H1 (cell line): ENCODE data around the gene CARD11. TPM values are rescaled to one million over a fixed set of nuclear protein-coding genes. Genes with fewer than 3 reads are reported as not detected.

Experiments
- SIRT6 ChIP-seq: IDR thresholded peaks from one replicate; pipeline ENCODE4 v1.7.1; 2012; ENCODE audit warnings: low read length, inconsistent platforms
- polyA plus RNA-seq, 7 experiments: library from polyadenylated mRNA; depleted of rRNA in 3 of 7; stranded (reverse) in 5 of 7; unstranded in 2 of 7; fragments of >200 nt in 5 of 7; fragments of 200-250 nt in 2 of 7; gene quantifications; 1 replicate in 5 of 7; 2 replicates in 1 of 7; 4 replicates in 1 of 7; pipeline versions ENCODE4 v1.2.1 to v1.2.3, GENCODE V29; 2011 to 2013; ENCODE audit warnings: missing spikeins in 2 of 7, mixed read lengths in 2 of 7
- total RNA-seq: library from RNA; stranded (reverse); fragmentation: NEBNext Ultra II Directional; extraction: Animal tissue kit (Norgen Biotek cat#: 25700); gene quantifications from 2 replicates; pipeline ENCODE4 v1.2.1, GENCODE V29; 2021

The CARD11 gene
- total and polyA plus RNA-seq, 2 of the 8 experiments (the other 6 are each of a cell fraction or from before 2014, with no cell fraction given): 12.6 to 29.8 TPM

- TF ChIP-seq SIRT6: no peak
Measured at GRCh38 chr7:3028758-3029093, 14.9 kb downstream of the CARD11 start (continued).
